Thoracic aorta (tissue), 2 donors: Measurements from ENCODE around the gene ZNF385B. TPM values are rescaled to one million over a fixed set of nuclear protein-coding genes. Genes with fewer than 3 reads are reported as not detected.

Experiments
- ATAC-seq: fragments of 150-250 bp; one replicate; pipeline ENCODE4 v1.8.0; 2017; ENCODE audit warnings: low read depth; ENCODE audit not compliant: insufficient number of reproducible peaks, low FRiP score
- DNase-seq: peaks from one replicate; pipeline ENCODE4 v3.0.0-alpha.2; 2020; ENCODE audit warnings: low spot score
- H3K27ac ChIP-seq, 2 donors: fragments of 200-600 bp; sonication (generic); 1 replicate in 1 of 2; 2 replicates in 1 of 2; pipeline ENCODE4 v1.5.1; 2016; ENCODE audit warnings: mild to moderate bottlenecking in 2 of 2, moderate library complexity in 2 of 2
- H3K27me3 ChIP-seq: fragments of 200-600 bp; sonication (generic); replicated peaks from 2 replicates; pipeline ENCODE4 v1.6.0; 2016; ENCODE audit warnings: mild to moderate bottlenecking; ENCODE audit not compliant: insufficient read depth
- H3K36me3 ChIP-seq: fragments of 200-600 bp; sonication (generic); one replicate; pipeline ENCODE4 v1.5.1; 2016
- H3K4me1 ChIP-seq, 2 donors: fragments of 200-600 bp; sonication (generic); 1 replicate in 1 of 2; 2 replicates in 1 of 2; pipeline versions ENCODE4 v1.5.1 to v1.6.0; 2016; ENCODE audit warnings: low read depth in 2 of 2, mild to moderate bottlenecking in 1 of 2; ENCODE audit not compliant: control insufficient read depth in 1 of 2
- H3K4me3 ChIP-seq: fragments of 200-600 bp; sonication (generic); 2 replicates; pipeline ENCODE4 v1.5.1; 2016; ENCODE audit warnings: mild to moderate bottlenecking
- H3K9me3 ChIP-seq: fragments of 200-600 bp; sonication (generic); 2 replicates; pipeline ENCODE4 v1.5.1; 2016
- CTCF ChIP-seq: fragments of 200-600 bp; sonication (generic); IDR thresholded peaks from one replicate; pipeline ENCODE4 v1.5.1; 2019; ENCODE audit warnings: antibody characterized with exemption
- total RNA-seq, 2 donors: library from RNA; depleted of rRNA; stranded (reverse); fragments of >200 nt; gene quantifications; one replicate each; pipeline versions ENCODE4 v1.1.0 to v1.2.3, GENCODE V29; 2016

The ZNF385B gene
- total RNA-seq, 2 donors from 2014 or later, result 0.41 to 1.9 TPM

GRCh38 chr2:179584760-179585159, 276.7 kb downstream of the ZNF385B start:
- H3K27me3 ChIP-seq, result no peaks in the 10 kb centered on the region
- H3K9me3 ChIP-seq, result no peaks in the 10 kb centered on the region
- no peak overlapping the region for H3K4me3 ChIP-seq
- TF ChIP-seq CTCF, result no peak
- ATAC-seq (no peak), DNase-seq (no peak)
- H3K4me1 ChIP-seq, result peaks cover 0 to 7% of the 10 kb centered on the region in 2 donors
- no peak overlapping the region for H3K27ac ChIP-seq
- H3K36me3 ChIP-seq, result no peaks in the 10 kb centered on the region

GRCh38 chr2:179581605-179582004, 279.8 kb downstream of the ZNF385B start:
- H3K27me3 ChIP-seq, result no peaks in the 10 kb centered on the region
- no peak for DNase-seq
- no peak overlapping the region for H3K4me3 ChIP-seq
- no peaks in the 10 kb centered on the region for H3K36me3 ChIP-seq
- H3K27ac ChIP-seq, result no peak overlapping the region
- no peak for TF ChIP-seq CTCF
- ATAC-seq, result no peak
- no peaks in the 10 kb centered on the region for H3K9me3 ChIP-seq
- peaks cover 0 to 8% of the 10 kb centered on the region in 2 donors for H3K4me1 ChIP-seq

GRCh38 chr2:179580378-179581146, 280.9 kb downstream of the ZNF385B start:
- no peak for DNase-seq
- no peak for ATAC-seq

GRCh38 chr2:179579800-179580199, 281.6 kb downstream of the ZNF385B start:
- no peak for ATAC-seq
- no peak overlapping the region for H3K4me3 ChIP-seq
- no peaks in the 10 kb centered on the region for H3K36me3 ChIP-seq
- no peak overlapping the region for H3K27ac ChIP-seq
- no peak for DNase-seq
- H3K27me3 ChIP-seq, result no peaks in the 10 kb centered on the region
- no peaks in the 10 kb centered on the region for H3K9me3 ChIP-seq
- TF ChIP-seq CTCF, result no peak
- peaks cover 0 to 10% of the 10 kb centered on the region in 2 donors for H3K4me1 ChIP-seq

More at GRCh38 chr2:179580378-179581146, 280.9 kb downstream of the ZNF385B start:
- no peak for TF ChIP-seq CTCF
- Histone ChIP-seq H3K36me3 (no peaks in the 10 kb centered on the region), H3K9me3 (no peaks in the 10 kb centered on the region), H3K27ac (no peak overlapping the region), H3K4me3 (no peak overlapping the region), H3K27me3 (no peaks in the 10 kb centered on the region), H3K4me1 (peaks cover 0 to 8% of the 10 kb centered on the region in 2 donors)

- H3K27me3 ChIP-seq, result no peaks in the 10 kb centered on the region
- ATAC-seq, result no peak
- TF ChIP-seq CTCF, result no peak
- no peaks in the 10 kb centered on the region for H3K36me3 ChIP-seq
- DNase-seq, result no peak
- H3K4me1 ChIP-seq, result peaks cover 6 to 19% of the 10 kb centered on the region in 2 donors
- no peak overlapping the region for H3K27ac ChIP-seq
- H3K9me3 ChIP-seq, result no peaks in the 10 kb centered on the region
- H3K4me3 ChIP-seq, result no peak overlapping the region
Observed at GRCh38 chr2:179578171-179578916, 283.1 kb downstream of the ZNF385B start.
